ENCODE results near the gene SUMO3.

DNA sequence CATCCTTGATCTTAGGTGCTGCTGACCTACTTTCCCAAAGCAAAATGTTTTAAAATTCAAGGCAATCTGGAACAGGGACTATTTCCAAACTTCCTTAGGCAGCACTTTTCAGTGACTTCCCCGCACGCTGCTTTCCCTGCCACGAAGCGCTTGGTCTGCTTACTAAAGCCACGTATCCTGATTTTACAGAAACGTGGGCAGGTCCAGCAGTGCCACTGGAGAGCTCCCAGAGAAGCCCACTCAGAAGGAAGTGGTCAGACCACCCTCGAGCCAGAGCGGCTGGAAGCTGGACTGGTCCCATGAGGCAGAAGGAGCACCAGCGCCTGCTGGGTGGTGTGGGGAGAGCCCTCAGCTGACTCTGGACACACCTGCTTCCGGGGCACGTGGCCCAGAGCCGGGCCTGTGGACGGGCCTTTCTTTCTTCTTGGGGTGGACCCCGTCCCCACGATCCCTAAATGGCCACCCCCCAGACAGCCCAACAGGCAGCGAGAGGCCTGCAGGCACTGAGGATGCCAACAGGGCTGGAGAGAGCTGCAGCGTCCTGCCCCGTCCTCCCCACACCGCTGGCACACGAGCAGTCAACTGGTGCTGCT lies 32.4 kb upstream of the SUMO3 start:
- TF ChIP-seq, protein P1, sequence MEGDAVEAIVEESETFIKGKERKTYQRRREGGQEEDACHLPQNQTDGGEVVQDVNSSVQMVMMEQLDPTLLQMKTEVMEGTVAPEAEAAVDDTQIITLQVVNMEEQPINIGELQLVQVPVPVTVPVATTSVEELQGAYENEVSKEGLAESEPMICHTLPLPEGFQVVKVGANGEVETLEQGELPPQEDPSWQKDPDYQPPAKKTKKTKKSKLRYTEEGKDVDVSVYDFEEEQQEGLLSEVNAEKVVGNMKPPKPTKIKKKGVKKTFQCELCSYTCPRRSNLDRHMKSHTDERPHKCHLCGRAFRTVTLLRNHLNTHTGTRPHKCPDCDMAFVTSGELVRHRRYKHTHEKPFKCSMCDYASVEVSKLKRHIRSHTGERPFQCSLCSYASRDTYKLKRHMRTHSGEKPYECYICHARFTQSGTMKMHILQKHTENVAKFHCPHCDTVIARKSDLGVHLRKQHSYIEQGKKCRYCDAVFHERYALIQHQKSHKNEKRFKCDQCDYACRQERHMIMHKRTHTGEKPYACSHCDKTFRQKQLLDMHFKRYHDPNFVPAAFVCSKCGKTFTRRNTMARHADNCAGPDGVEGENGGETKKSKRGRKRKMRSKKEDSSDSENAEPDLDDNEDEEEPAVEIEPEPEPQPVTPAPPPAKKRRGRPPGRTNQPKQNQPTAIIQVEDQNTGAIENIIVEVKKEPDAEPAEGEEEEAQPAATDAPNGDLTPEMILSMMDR (IDR thresholded peaks at IDR 0.05; ENCODE audit: low read depth, low read length, poor library complexity, severe bottlenecking): no peak
- TF ChIP-seq EZH2phosphoT487 (IDR thresholded peaks at IDR 0.05; ENCODE audit: borderline replicate concordance, low read length): no peak

All from DOHH2 (cell line).